GM19438 (cell line): Measurements from ENCODE around the gene CTNNA2.

Source experiments
- ATAC-seq: cut with Tn5 transposase; IDR thresholded peaks from one replicate; pipeline ENCODE4 v1.9.1; 2021; ENCODE audit warnings: low read depth; ENCODE audit not compliant: unreplicated experiment

Gene CTNNA2

GRCh38 chr2:79700651-79701050 is 187.8 kb downstream of the CTNNA2 start:
- no peak for ATAC-seq

GRCh38 chr2:79702905-79703304 is 190.1 kb downstream of the CTNNA2 start:
- no peak for ATAC-seq

GRCh38 chr2:79711098-79711497 is 198.2 kb downstream of the CTNNA2 start:
- ATAC-seq: no peak

- ATAC-seq: no peak
Measured at GRCh38 chr2:79713131-79713785, 200.4 kb downstream of the CTNNA2 start.

- ATAC-seq: no peak
Measured at GRCh38 chr2:79714283-79714682, 201.4 kb downstream of the CTNNA2 start.

- ATAC-seq: no peak
Measured at GRCh38 chr2:79715338-79715737, 202.5 kb downstream of the CTNNA2 start.

- no peak for ATAC-seq
Measured at GRCh38 chr2:79716266-79716665, 203.4 kb downstream of the CTNNA2 start.

GRCh38 chr2:79717364-79718007 is 204.6 kb downstream of the CTNNA2 start:
- ATAC-seq: no peak

GRCh38 chr2:79721061-79721460 is 208.2 kb downstream of the CTNNA2 start:
- ATAC-seq: no peak

GRCh38 chr2:79721966-79722365 is 209.1 kb downstream of the CTNNA2 start:
- ATAC-seq: no peak

- no peak for ATAC-seq
Measured at GRCh38 chr2:79723830-79724229, 211.0 kb downstream of the CTNNA2 start.

- ATAC-seq: no peak
Measured at GRCh38 chr2:79729532-79729931, 216.7 kb downstream of the CTNNA2 start.

GRCh38 chr2:79734518-79734917 is 221.7 kb downstream of the CTNNA2 start:
- no peak for ATAC-seq

GRCh38 chr2:79740879-79741443 is 228.1 kb downstream of the CTNNA2 start:
- no peak for ATAC-seq

- ATAC-seq: no peak
Measured at GRCh38 chr2:79750321-79750720, 237.5 kb downstream of the CTNNA2 start.

GRCh38 chr2:79757526-79757925 is 244.7 kb downstream of the CTNNA2 start:
- ATAC-seq: no peak

- no peak for ATAC-seq
Measured at GRCh38 chr2:79758042-79758441, 245.2 kb downstream of the CTNNA2 start.

GRCh38 chr2:79758749-79759282 is 246.0 kb downstream of the CTNNA2 start:
- ATAC-seq: no peak

- no peak for ATAC-seq
Measured at GRCh38 chr2:79770926-79771325, 258.1 kb downstream of the CTNNA2 start.

- no peak for ATAC-seq
Measured at GRCh38 chr2:79771493-79771892, 258.6 kb downstream of the CTNNA2 start.

GRCh38 chr2:79774016-79774415 is 261.2 kb downstream of the CTNNA2 start:
- ATAC-seq: no peak

- no peak for ATAC-seq
Measured at GRCh38 chr2:79776461-79776860, 263.6 kb downstream of the CTNNA2 start.
